Activated naive CD8-positive, alpha-beta T cell (primary cell): ENCODE measurements around the gene SETD3.

Experiments
- H3K27ac Mint-ChIP-seq: one replicate; pipeline ENCODE4 v1.8.0; 2021; ENCODE audit warnings: mixed read lengths
- H3K27me3 Mint-ChIP-seq: one replicate; pipeline ENCODE4 v1.8.0; 2021; ENCODE audit warnings: mixed read lengths
- H3K36me3 Mint-ChIP-seq: one replicate; pipeline ENCODE4 v1.8.0; 2021; ENCODE audit warnings: mixed read lengths
- H3K4me1 Mint-ChIP-seq: one replicate; pipeline ENCODE4 v1.8.0; 2021; ENCODE audit warnings: low read depth, mixed read lengths
- H3K4me3 Mint-ChIP-seq: one replicate; pipeline ENCODE4 v1.8.0; 2021; ENCODE audit warnings: mild to moderate bottlenecking, mixed read lengths
- H3K9me3 Mint-ChIP-seq: one replicate; pipeline ENCODE4 v1.8.0; 2021; ENCODE audit warnings: low read depth, mixed read lengths

Gene SETD3

DNA sequence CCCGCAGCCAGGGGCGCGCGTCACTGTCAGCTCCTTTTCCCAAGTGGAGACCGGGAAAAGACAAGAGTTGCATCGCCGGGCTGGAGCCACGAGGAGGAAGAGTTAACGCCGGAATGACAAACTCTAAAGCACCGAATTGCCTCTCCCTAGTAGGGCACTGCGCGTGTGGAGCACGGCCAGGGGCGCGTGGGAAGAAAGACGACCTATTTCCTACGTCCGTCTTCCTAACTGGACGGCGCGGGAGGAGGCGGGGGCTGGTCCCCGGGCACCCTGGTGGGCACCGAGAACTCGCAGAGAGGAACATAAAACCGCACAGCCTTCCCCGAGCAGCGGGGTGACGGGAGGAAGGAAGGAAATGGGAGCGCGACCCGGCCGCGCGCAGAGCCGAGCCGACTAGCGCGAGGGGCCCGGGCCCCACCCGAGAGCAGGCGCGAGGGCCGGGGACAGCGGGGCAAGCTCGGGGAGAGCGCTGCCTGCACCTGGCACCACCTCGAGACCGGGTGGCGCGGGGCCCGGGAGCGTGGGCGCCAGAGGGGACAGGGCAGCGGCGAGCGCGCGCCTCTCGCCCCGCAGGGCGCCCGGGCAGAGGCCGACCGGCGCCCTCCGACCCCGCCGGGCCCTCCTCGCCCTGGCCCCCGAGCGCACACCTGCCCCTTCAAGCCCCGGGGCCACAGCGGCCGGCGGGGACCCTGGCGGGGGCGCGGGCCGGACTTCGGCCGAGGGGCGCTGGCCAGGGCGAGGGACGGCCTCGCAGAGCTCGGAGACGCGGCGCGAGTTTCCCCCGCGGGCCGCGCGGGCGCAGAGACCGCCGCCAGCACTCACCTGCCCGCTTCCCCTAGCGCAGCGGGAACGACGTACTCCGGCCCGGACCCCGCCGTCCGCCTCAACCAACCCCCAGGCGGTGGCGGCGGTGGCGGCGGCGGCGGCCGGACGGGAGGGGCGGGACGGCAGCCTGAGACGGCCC lies at the start of gene SETD3:
SETD3 (minus strand) TSS at position 954 of the 964 bp plus-strand sequence. CDS start 15,054 bp downstream, outside the sequence.
- Mint-ChIP-seq H3K4me3 (peak within 1 kb of the TSS; percentile 98), H3K27me3 (no peaks in the 10 kb centered on the region), H3K9me3 (no peaks in the 10 kb centered on the region), H3K36me3 (no peaks in the 10 kb centered on the region), H3K27ac (peak within 1 kb of the TSS; percentile 98), H3K4me1 (peaks cover 57% of the 10 kb centered on the region)

DNA sequence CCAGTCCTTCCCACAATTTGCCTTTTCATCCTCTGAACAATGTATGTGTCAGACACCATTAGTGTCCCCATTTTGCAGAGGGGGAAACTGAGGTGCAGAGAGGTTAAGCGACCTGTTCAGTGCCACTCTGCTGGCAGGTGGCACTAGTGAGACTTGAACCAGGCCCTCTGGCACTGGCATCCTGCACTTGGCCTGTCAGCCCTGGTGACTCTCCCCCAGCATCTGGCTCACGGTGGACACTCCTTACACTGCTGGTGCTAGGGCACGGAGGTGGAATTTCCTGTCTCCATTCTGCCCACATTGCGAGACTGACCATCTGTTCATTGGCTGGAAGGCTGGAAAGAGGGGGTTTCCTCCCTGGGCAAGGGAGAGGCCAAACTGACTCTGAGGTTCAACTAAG lies 49.2 kb upstream of the SETD3 start:
- H3K36me3 Mint-ChIP-seq, result no peaks in the 10 kb centered on the region
- H3K4me1 Mint-ChIP-seq, result peaks cover 8% of the 10 kb centered on the region
- H3K27ac Mint-ChIP-seq, result no peak overlapping the region
- H3K4me3 Mint-ChIP-seq, result no peak overlapping the region
- no peaks in the 10 kb centered on the region for H3K9me3 Mint-ChIP-seq
- H3K27me3 Mint-ChIP-seq, result no peaks in the 10 kb centered on the region

DNA sequence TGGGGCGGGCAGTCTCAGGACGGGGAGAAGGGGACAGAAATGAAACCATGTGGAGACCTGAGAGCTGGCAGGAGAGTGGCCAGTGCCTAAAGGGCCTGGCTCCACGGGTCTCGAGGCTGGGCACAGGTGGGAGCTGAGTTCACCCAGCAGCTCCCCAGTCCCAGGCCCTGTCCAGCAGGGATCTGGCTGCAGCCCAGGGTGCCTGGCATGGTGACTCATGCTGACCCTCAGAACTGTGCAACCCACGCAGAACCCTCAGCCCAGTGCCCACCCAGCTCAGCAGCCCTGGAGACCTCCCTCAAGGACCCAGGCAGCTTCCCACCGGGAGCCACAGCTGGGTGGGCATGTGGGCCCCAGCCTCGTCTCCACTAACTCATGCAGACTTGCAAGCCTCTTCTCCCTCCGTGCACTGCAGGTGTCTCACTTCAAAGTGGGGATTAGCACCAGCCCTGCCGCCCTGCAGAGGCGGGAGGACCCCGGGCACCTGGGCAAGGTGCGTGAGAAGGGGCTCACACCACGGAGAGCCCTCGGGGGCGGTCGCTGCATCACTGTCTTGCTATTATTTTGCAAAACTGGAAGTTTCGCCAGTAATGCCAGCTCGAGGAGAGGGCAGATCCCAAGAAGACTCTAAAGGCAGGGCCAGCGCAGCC lies 46.9 kb upstream of the SETD3 start:
- H3K4me3 Mint-ChIP-seq, result no peak overlapping the region
- no peaks in the 10 kb centered on the region for H3K27me3 Mint-ChIP-seq
- H3K9me3 Mint-ChIP-seq, result no peaks in the 10 kb centered on the region
- no peak overlapping the region for H3K27ac Mint-ChIP-seq
- no peaks in the 10 kb centered on the region for H3K36me3 Mint-ChIP-seq
- H3K4me1 Mint-ChIP-seq, result peaks cover 13% of the 10 kb centered on the region

DNA sequence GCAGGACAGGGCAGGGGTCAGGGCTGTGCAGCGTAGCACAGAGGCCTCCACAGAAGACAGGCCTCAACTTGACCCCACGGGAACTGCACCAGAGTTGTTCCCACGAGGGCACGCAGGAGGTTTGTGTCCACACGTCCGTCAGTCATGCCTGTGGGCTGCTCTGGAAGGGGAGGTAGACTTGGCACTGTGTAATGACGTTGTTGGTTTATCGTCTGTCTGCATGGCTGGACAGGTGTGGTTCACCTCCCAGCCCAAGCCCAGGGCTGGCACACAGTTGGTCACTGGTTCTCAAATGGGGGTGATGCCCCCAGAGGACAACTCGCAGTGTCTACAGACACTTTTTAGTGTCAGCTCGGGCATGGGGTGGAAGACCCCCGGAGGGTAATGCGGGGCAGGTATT lies 46.4 kb upstream of the SETD3 start:
- Mint-ChIP-seq H3K36me3 (no peaks in the 10 kb centered on the region), H3K9me3 (no peaks in the 10 kb centered on the region)

GRCh38 chr14:99525699-99526080 lies 45.0 kb upstream of the SETD3 start:
- Mint-ChIP-seq H3K27ac (no peak overlapping the region), H3K4me1 (peaks cover 13% of the 10 kb centered on the region), H3K4me3 (no peak overlapping the region)

More for the DNA sequence above, 46.4 kb upstream of the SETD3 start:
- Mint-ChIP-seq H3K27me3 (no peaks in the 10 kb centered on the region), H3K4me1 (peaks cover 13% of the 10 kb centered on the region), H3K27ac (no peak overlapping the region), H3K4me3 (no peak overlapping the region)

DNA sequence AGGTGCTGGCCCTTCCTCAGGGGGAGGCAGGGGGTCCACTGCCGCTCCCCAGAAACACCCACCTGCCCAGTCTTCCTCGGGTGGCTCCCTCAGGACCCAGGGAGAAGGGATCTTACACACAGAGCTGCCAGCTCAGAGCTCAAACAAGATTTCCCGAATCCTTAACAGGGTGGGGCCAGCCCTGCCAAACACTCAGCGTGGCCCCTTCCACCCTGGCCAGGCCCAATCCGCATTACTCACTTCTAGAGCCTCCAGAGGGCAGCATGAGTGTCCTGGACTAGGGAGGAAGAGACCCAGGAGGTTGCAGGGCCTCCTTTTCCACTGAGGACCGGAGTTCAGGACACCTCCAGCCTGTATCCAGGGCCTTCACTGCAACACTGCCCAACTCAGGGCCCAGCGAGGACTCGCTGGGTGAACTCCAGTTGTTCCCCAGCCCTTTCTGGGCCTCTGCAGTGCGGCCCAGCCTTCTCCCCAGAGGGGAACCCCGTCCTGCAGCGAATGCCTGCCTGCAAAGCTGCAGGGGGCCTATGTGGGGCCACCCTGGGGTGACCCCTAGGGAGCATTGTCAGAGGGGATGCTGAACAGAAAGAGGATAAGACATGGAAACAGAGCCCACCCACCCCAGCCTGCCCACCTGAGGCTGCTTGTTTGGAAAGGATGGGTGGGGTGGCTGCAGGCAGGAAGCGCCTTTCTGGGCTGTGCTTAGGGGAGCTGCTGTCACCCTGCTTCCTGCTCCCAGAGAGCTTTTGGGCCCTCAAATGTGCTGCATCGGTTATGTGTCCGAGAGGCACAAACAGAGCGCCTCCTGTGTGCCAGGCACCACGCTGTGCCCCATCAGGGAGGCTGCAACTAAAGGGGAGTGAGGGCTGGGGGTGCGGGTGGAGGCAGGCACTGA lies 44.4 kb upstream of the SETD3 start:
- Mint-ChIP-seq H3K27me3 (no peaks in the 10 kb centered on the region), H3K27ac (peak overlapping the region; percentile 75), H3K36me3 (no peaks in the 10 kb centered on the region), H3K4me1 (peaks cover 13% of the 10 kb centered on the region), H3K9me3 (no peaks in the 10 kb centered on the region), H3K4me3 (peak overlapping the region; percentile 49)

More at GRCh38 chr14:99525699-99526080, 45.0 kb upstream of the SETD3 start:
- no peaks in the 10 kb centered on the region for H3K9me3 Mint-ChIP-seq
- H3K27me3 Mint-ChIP-seq, result no peaks in the 10 kb centered on the region
- no peaks in the 10 kb centered on the region for H3K36me3 Mint-ChIP-seq

DNA sequence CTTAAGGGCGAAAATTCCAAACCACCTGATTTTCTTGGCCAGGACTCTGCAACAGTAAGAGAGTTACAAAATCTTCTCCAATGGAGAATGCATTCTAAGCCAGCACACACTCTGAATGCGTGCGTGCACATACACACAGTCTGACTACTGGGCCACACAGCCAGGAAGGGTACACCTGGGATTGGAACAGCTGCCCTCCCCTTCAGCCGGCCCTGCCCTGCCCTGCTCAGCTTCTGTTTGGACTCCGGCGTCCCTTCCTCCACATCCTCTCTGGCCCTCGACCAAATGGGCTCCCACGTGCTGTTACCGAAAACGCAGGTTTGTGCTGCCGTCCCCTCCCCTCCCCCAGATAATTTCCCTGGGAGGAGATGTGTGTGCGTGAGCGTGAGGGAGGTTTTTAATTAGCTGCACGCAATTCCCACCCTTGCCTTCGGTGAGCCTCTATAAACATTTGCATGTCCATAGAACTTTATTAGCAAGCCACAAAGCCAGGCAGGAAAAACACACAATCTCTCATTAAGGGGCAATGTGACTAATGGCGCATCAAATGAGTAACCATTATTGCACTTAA lies 43.5 kb upstream of the SETD3 start:
- Mint-ChIP-seq H3K4me1 (peaks cover 13% of the 10 kb centered on the region), H3K36me3 (no peaks in the 10 kb centered on the region), H3K4me3 (no peak overlapping the region), H3K27me3 (no peaks in the 10 kb centered on the region), H3K9me3 (no peaks in the 10 kb centered on the region), H3K27ac (no peak overlapping the region)

- H3K9me3 Mint-ChIP-seq, result no peaks in the 10 kb centered on the region
- H3K27ac Mint-ChIP-seq, result no peak overlapping the region
- H3K4me3 Mint-ChIP-seq, result no peak overlapping the region
- peaks cover 13% of the 10 kb centered on the region for H3K4me1 Mint-ChIP-seq
- no peaks in the 10 kb centered on the region for H3K36me3 Mint-ChIP-seq
- H3K27me3 Mint-ChIP-seq, result no peaks in the 10 kb centered on the region
Measured at GRCh38 chr14:99523704-99524055, 43.0 kb upstream of the SETD3 start.

DNA sequence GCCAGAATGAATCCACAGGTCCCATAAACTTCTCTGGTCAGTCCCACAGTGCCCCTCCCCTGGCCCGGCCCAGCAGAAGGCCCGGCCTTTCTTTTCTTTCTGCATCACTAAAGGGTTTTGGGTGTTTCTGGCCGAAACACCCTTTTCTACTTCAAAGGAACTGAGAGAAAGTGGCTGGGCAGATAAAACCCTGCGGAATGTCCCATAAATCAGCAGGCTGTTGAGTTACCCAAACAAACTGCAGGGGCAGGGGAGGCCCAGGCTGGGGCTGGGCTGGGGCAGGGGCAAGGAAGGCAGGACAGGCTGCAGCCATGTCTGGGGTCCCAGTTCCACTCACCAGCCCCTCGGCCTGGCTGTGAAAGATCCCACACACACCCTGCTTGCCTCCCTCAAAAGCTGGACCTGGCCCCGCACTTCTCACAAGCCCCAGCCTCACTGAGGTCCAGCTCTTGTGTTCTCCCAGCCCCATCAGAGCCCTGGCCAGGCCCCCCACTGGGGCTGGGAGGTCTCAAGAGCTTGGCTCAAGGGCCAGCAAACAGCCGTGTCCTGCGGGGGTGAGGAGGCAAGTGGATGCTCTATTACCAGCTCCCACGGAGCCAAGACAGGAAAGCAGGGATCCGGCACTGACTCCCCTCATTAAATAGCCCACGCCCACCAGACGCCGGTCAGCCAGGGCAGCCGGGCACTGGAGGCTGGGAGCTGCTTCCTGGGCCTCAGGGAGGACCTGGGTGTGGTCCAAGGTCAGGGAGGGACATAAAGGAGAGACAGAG lies 42.5 kb upstream of the SETD3 start:
- Mint-ChIP-seq H3K36me3 (no peaks in the 10 kb centered on the region), H3K4me3 (no peak overlapping the region), H3K4me1 (peaks cover 13% of the 10 kb centered on the region), H3K27ac (no peak overlapping the region), H3K9me3 (no peaks in the 10 kb centered on the region), H3K27me3 (no peaks in the 10 kb centered on the region)

GRCh38 chr14:99522457-99522891 lies 41.8 kb upstream of the SETD3 start:
- Mint-ChIP-seq H3K27ac (no peak overlapping the region), H3K9me3 (no peaks in the 10 kb centered on the region), H3K4me3 (no peak overlapping the region), H3K36me3 (no peaks in the 10 kb centered on the region), H3K4me1 (peaks cover 13% of the 10 kb centered on the region), H3K27me3 (no peaks in the 10 kb centered on the region)

- Mint-ChIP-seq H3K4me1 (peaks cover 13% of the 10 kb centered on the region), H3K9me3 (no peaks in the 10 kb centered on the region), H3K27ac (no peak overlapping the region), H3K27me3 (no peaks in the 10 kb centered on the region), H3K36me3 (no peaks in the 10 kb centered on the region), H3K4me3 (no peak overlapping the region)
Measured at GRCh38 chr14:99522025-99522401, 41.4 kb upstream of the SETD3 start.

DNA sequence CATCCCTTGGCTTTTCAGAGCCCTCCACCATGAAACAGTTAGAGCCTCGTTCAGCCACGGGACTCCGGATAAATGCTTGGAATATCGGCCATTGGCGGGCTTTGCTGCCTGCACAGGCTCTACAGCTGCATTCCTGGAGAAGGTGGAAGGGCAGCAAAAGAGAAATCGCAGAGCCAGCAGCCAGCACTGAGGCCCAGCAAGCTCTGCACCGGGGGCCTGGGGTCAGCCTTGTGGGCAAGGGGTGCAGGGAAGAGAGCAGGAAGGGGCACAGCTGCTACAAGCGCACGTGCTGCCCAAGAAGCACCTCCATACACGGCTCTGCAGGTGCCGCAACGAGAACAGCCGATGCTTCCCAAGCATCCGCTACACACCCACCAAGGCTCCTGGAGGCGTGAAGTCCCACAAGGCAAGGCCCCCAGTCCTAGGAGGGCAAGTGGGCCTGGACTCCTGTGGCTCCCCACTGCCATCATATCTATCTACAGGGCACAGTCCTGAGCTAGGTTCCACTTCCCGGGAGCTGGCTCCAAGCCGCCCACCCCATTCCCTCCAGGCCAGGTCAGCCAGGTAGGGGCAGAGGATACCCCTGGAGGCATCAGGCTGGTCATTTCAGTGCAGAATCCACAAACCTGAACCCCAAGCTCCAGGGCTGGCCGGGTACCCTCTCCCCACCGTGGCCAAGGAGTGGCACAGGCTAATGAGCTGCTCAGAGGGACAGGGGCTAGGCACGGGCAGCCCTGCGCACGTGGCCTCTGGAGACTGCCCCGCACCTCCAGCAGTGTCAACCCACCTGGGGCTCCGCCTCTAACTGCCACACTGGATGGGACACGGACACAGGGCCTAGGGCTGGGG lies 40.7 kb upstream of the SETD3 start:
- Mint-ChIP-seq H3K36me3 (no peaks in the 10 kb centered on the region), H3K9me3 (no peaks in the 10 kb centered on the region), H3K27ac (no peak overlapping the region), H3K4me1 (peaks cover 13% of the 10 kb centered on the region), H3K4me3 (no peak overlapping the region), H3K27me3 (no peaks in the 10 kb centered on the region)

DNA sequence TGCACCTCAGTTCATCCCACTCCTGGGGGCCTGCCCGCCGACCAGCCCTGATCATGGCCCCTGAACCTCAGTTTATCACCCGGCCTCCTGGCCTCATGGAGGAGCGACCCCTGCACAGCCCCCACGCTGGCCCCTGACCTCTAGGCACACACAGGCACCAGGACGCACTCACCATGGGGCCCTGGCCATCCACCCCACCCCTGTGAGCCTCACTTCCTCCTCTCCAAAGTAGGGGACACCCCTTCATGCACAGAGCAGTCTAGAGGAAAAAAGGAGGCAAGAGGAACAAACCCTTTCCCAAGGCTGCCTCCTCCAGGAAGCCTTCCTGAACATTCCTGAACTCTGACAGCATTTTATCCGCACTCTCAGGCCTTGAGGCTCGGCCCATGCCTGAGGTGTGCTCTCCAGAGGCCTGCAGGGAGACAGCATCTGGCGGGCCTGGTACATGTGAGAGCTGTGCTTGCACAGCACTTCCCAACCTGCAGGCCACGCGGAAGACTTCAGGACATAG lies 40.0 kb upstream of the SETD3 start:
- Mint-ChIP-seq H3K27ac (no peak overlapping the region), H3K36me3 (no peaks in the 10 kb centered on the region), H3K4me1 (peaks cover 11% of the 10 kb centered on the region), H3K9me3 (no peaks in the 10 kb centered on the region), H3K4me3 (no peak overlapping the region), H3K27me3 (no peaks in the 10 kb centered on the region)
